HG03571 (cell line): ENCODE data around the gene TOP3B.

Experiments
- ATAC-seq: cut with Tn5 transposase; IDR thresholded peaks from one replicate; pipeline ENCODE4 v1.9.1; 2021; ENCODE audit not compliant: unreplicated experiment

TOP3B gene

GRCh38 chr22:21982338-21982965 is at the start of gene TOP3B:
Gene TOP3B (minus strand): TSS chr22:21982787. CDS start chr22:21975709, 7,078 bp downstream.
- no peak for ATAC-seq

GRCh38 chr22:22031183-22031945 is 48.8 kb upstream of the TOP3B start:
- no peak for ATAC-seq

- no peak for ATAC-seq
Measured at GRCh38 chr22:22030493-22031182, 48.1 kb upstream of the TOP3B start.

GRCh38 chr22:22027955-22028354 is 45.4 kb upstream of the TOP3B start:
- ATAC-seq: no peak

- ATAC-seq: peak; percentile 47
Measured at GRCh38 chr22:22026157-22026831, 43.7 kb upstream of the TOP3B start.

GRCh38 chr22:22025320-22026156 is 43.0 kb upstream of the TOP3B start:
- no peak for ATAC-seq

GRCh38 chr22:22024440-22024839 is 41.9 kb upstream of the TOP3B start:
- ATAC-seq: no peak

- no peak for ATAC-seq
Measured at GRCh38 chr22:22023581-22024137, 41.1 kb upstream of the TOP3B start.

- no peak for ATAC-seq
Measured at GRCh38 chr22:22022947-22023534, 40.5 kb upstream of the TOP3B start.

- ATAC-seq: no peak
Measured at GRCh38 chr22:22022255-22022840, 39.8 kb upstream of the TOP3B start.

GRCh38 chr22:22021162-22021750 is 38.7 kb upstream of the TOP3B start:
- no peak for ATAC-seq

GRCh38 chr22:22020425-22020852 is 37.9 kb upstream of the TOP3B start:
- no peak for ATAC-seq

GRCh38 chr22:22019659-22020424 is 37.3 kb upstream of the TOP3B start:
- ATAC-seq: no peak

GRCh38 chr22:22018825-22019658 is 36.5 kb upstream of the TOP3B start:
- ATAC-seq: no peak

GRCh38 chr22:22015631-22016030 is 33.0 kb upstream of the TOP3B start:
- no peak for ATAC-seq

GRCh38 chr22:22014285-22014659 is 31.7 kb upstream of the TOP3B start:
- no peak for ATAC-seq

- ATAC-seq: no peak
Measured at GRCh38 chr22:22013559-22014284, 31.1 kb upstream of the TOP3B start.
